Panc1 (cell line): Measurements from ENCODE around the gene TGFB2. TPM values are rescaled to one million over a fixed set of nuclear protein-coding genes. Genes with fewer than 3 reads are reported as not detected.

Source experiments
- ATAC-seq: fragments of 200-7000 bp; cut with Tn5 transposase; 2 replicates; pipeline ENCODE4 v1.9.1; 2020; ENCODE audit warnings: mild to moderate bottlenecking, moderate library complexity
- BruUV-seq: library from RNA; stranded (reverse); fragments of 400-500 nt; replicated peaks from 2 replicates; lab custom pipeline; 2021; lab: Mats Ljungman, UMichigan
- CTCF ChIA-PET: fragments of 300-600 bp; sonication (Branson Sonifier 250); formaldehyde crosslinking; loops from one replicate; lab custom pipeline; 2022; ENCODE audit warnings: antibody characterized with exemption; lab: Charles Lee
- POLR2A ChIA-PET: fragments of 300-600 bp; sonication (Branson Sonifier 250); formaldehyde crosslinking; loops from one replicate; lab custom pipeline; 2022; ENCODE audit warnings: antibody characterized with exemption; lab: Charles Lee
- DNase-seq: peaks from one replicate; pipeline ENCODE4 v3.0.0-alpha.2; 2010; ENCODE audit warnings: low read depth, low spot score
- H3K27ac ChIP-seq: 2 replicates; pipeline ENCODE4 v1.5.1; 2011; ENCODE audit warnings: mild to moderate bottlenecking, low read length, inconsistent platforms
- H3K27me3 ChIP-seq: fragments of 200-500 bp; sonication (Bioruptor generic); 2 replicates; pipeline ENCODE4 v1.6.0; 2014; ENCODE audit warnings: low read length, inconsistent platforms; ENCODE audit not compliant: control insufficient read depth, insufficient read depth
- H3K36me3 ChIP-seq: fragments of 200-500 bp; sonication (Bioruptor generic); 2 replicates; pipeline ENCODE4 v1.5.1; 2014; ENCODE audit warnings: inconsistent platforms, mild to moderate bottlenecking, low read length, moderate library complexity; ENCODE audit not compliant: control insufficient read depth, insufficient read depth
- H3K4me1 ChIP-seq: 2 replicates; pipeline ENCODE4 v1.5.1; 2011; ENCODE audit warnings: inconsistent platforms, mild to moderate bottlenecking, low read length, moderate library complexity; ENCODE audit not compliant: control insufficient read depth, insufficient read depth
- H3K4me3 ChIP-seq, 2 experiments: 2 replicates each; pipeline ENCODE4 v1.5.1; 2011 to 2012; ENCODE audit warnings: low read depth in 2 of 2, low read length in 2 of 2, mild to moderate bottlenecking in 2 of 2, inconsistent platforms in 1 of 2, moderate library complexity in 1 of 2
- H3K9me3 ChIP-seq: fragments of 200-500 bp; sonication (Bioruptor generic); 2 replicates; pipeline ENCODE4 v1.5.1; 2014; ENCODE audit warnings: low read depth, mild to moderate bottlenecking, inconsistent platforms, low read length, moderate library complexity; ENCODE audit not compliant: control insufficient read depth, insufficient read depth
- POLR2AphosphoS5 ChIP-seq: IDR thresholded peaks from 2 replicates; pipeline ENCODE4 v1.6.1; 2012; ENCODE audit warnings: mild to moderate bottlenecking, low read depth, low read length, moderate library complexity
- SIN3A ChIP-seq: IDR thresholded peaks from 2 replicates; pipeline ENCODE4 v1.6.1; 2012; ENCODE audit warnings: low read depth, mild to moderate bottlenecking, low read length, moderate library complexity, borderline replicate concordance; ENCODE audit not compliant: insufficient read depth
- TCF7L2 ChIP-seq: IDR thresholded peaks from 2 replicates; pipeline ENCODE4 v1.6.1; 2011; ENCODE audit warnings: mild to moderate bottlenecking, low read depth, low read length, inconsistent platforms
- in situ Hi-C: cut with HindIII; loops from 2 replicates; pipeline ENCODE4 v1.10.0; 2016; ENCODE audit warnings: low sequenced_read_pairs, low pct_unique_long_range_greater_than_20kb
- intact Hi-C: fragments of 100-400 bp; cut with micrococcal nuclease; formaldehyde crosslinking; loops from one replicate; pipeline ENCODE4 v1.10.0; 2022; ENCODE audit not compliant: unreplicated experiment
- total RNA-seq: library from RNA; stranded (reverse); gene quantifications from one replicate; pipeline ENCODE4 v1.2.1, GENCODE V29; 2021; ENCODE audit not compliant: unreplicated experiment
- TF ChIP-seq, protein P1 (sequence below), 2 experiments: IDR thresholded peaks; 2 replicates each; pipeline ENCODE4 v1.6.1; 2011 to 2012; ENCODE audit warnings: low read depth in 2 of 2, control low read depth in 1 of 2, low read length in 1 of 2, mild to moderate bottlenecking in 1 of 2, moderate library complexity in 1 of 2; ENCODE audit not compliant: insufficient read depth in 1 of 2
- TF ChIP-seq, protein P2 (sequence below): fragments of 450-650 bp; IDR thresholded peaks from 2 replicates; pipeline ENCODE4 v1.5.1; 2017; ENCODE audit warnings: mild to moderate bottlenecking

Gene TGFB2
- total RNA-seq, 1 experiment from 2014 or later = 58.9 TPM

GRCh38 chr1:218473522-218473921 is 128.4 kb downstream of the TGFB2 start:
- POLR2A ChIA-PET = no interaction called here
- CTCF ChIA-PET = no interaction called here
- in situ Hi-C loops = no loop called here
- no peak overlapping the region for H3K4me3 ChIP-seq
- no TSS peak for BruUV-seq
- DNase-seq = no peak
- H3K4me1 ChIP-seq = peaks cover 11% of the 10 kb centered on the region; the same call in 1 of the 2 replicates
- H3K9me3 ChIP-seq = no peaks in the 10 kb centered on the region
- no peak for ATAC-seq
- peak overlapping the region; percentile 24; the same call in 1 of the 2 replicates for H3K27ac ChIP-seq
- H3K36me3 ChIP-seq = no peaks in the 10 kb centered on the region
- H3K27me3 ChIP-seq = no peaks in the 10 kb centered on the region
- intact Hi-C loops = no loop called here
- TF ChIP-seq SIN3A = no peak
- TF ChIP-seq TCF7L2 = no peak
- no peak for TF ChIP-seq POLR2AphosphoS5
- TF ChIP-seq, protein P1, sequence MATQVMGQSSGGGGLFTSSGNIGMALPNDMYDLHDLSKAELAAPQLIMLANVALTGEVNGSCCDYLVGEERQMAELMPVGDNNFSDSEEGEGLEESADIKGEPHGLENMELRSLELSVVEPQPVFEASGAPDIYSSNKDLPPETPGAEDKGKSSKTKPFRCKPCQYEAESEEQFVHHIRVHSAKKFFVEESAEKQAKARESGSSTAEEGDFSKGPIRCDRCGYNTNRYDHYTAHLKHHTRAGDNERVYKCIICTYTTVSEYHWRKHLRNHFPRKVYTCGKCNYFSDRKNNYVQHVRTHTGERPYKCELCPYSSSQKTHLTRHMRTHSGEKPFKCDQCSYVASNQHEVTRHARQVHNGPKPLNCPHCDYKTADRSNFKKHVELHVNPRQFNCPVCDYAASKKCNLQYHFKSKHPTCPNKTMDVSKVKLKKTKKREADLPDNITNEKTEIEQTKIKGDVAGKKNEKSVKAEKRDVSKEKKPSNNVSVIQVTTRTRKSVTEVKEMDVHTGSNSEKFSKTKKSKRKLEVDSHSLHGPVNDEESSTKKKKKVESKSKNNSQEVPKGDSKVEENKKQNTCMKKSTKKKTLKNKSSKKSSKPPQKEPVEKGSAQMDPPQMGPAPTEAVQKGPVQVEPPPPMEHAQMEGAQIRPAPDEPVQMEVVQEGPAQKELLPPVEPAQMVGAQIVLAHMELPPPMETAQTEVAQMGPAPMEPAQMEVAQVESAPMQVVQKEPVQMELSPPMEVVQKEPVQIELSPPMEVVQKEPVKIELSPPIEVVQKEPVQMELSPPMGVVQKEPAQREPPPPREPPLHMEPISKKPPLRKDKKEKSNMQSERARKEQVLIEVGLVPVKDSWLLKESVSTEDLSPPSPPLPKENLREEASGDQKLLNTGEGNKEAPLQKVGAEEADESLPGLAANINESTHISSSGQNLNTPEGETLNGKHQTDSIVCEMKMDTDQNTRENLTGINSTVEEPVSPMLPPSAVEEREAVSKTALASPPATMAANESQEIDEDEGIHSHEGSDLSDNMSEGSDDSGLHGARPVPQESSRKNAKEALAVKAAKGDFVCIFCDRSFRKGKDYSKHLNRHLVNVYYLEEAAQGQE (IDR thresholded peaks at IDR 0.05; ENCODE audit: insufficient read depth in 1 of 2, low read depth in 2 of 2, low read length in 1 of 2) = no peak
- TF ChIP-seq, protein P2, sequence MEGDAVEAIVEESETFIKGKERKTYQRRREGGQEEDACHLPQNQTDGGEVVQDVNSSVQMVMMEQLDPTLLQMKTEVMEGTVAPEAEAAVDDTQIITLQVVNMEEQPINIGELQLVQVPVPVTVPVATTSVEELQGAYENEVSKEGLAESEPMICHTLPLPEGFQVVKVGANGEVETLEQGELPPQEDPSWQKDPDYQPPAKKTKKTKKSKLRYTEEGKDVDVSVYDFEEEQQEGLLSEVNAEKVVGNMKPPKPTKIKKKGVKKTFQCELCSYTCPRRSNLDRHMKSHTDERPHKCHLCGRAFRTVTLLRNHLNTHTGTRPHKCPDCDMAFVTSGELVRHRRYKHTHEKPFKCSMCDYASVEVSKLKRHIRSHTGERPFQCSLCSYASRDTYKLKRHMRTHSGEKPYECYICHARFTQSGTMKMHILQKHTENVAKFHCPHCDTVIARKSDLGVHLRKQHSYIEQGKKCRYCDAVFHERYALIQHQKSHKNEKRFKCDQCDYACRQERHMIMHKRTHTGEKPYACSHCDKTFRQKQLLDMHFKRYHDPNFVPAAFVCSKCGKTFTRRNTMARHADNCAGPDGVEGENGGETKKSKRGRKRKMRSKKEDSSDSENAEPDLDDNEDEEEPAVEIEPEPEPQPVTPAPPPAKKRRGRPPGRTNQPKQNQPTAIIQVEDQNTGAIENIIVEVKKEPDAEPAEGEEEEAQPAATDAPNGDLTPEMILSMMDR = no peak

GRCh38 chr1:218474128-218474527 is 129.0 kb downstream of the TGFB2 start:
- H3K4me3 ChIP-seq = no peak overlapping the region
- BruUV-seq = no TSS peak
- no peaks in the 10 kb centered on the region for H3K27me3 ChIP-seq
- ChIA-PET CTCF (interaction anchor here (0.6 kb wide), 1 partner anchor 1066 kb away, joined by 3 read pairs; no protein-coding TSS in a partner anchor), POLR2A (no interaction called here)
- intact Hi-C loops = no loop called here
- in situ Hi-C loops = no loop called here
- TF ChIP-seq, protein P1 (IDR thresholded peaks at IDR 0.05; ENCODE audit: insufficient read depth in 1 of 2, low read depth in 2 of 2, low read length in 1 of 2) = no peak
- no peak for TF ChIP-seq TCF7L2
- TF ChIP-seq, protein P2 = no peak
- TF ChIP-seq SIN3A = no peak
- TF ChIP-seq POLR2AphosphoS5 = no peak
- H3K36me3 ChIP-seq = no peaks in the 10 kb centered on the region
- ATAC-seq (no peak), DNase-seq (no peak)
- H3K9me3 ChIP-seq = no peaks in the 10 kb centered on the region
- peak overlapping the region; percentile 24; the same call in 1 of the 2 replicates for H3K27ac ChIP-seq
- peaks cover 11% of the 10 kb centered on the region; the same call in 1 of the 2 replicates for H3K4me1 ChIP-seq
